Right hindlimb (tissue), 1 donor: ENCODE data around the gene RPLP2.
A peak's percentile ranks its signal among the peaks of the same experiment; 100 is the strongest.

Source experiments
- DNase-seq: peaks from one replicate; pipeline ENCODE4 v3.0.0-alpha.2; 2018

Gene RPLP2

GRCh38 chr11:809287-810039 is at the start of gene RPLP2:
Gene RPLP2, plus strand, starts transcription at chr11:809967. Its CDS starts 268 bp downstream, at chr11:810235.
- peak; percentile 98 for DNase-seq

- DNase-seq, result no peak
These were observed 49.5 kb upstream of the RPLP2 start for GRCh38 chr11:760236-760635.

GRCh38 chr11:761526-762108 is 48.1 kb upstream of the RPLP2 start:
- DNase-seq, result no peak

DNA sequence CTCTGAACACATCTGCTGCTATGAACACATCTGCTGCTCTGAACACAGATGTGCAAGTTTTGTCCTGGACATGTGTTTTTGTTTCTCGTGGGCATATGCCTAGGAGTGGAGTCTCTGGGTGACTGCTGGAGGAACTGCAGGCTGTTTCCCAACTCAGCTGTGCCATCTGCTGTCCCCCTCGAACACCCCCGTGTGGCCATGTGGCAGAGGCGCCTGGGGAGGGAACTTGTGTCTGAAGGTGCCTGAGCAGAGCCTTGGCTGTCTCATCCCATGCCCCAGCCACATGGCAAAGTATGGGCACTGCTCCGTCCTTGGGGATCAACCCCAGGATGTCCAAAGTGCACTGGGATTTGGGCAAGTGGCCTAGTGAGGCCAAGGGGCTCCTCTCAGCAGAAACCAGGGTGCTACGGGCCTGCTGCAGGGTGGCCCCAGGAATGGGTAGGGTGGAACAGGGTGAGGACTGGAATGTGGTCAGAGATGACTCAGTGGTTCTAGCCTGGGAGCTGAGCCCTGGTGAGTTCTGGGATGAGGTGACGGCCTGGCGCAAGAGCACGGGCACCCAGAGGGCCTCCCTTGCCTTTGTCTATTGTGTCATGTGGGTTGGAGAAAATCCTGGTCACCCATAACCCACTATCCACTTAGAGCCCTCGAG is 47.2 kb upstream of the RPLP2 start:
- peak; percentile 36 for DNase-seq

- no peak for DNase-seq
These were observed 46.7 kb upstream of the RPLP2 start for GRCh38 chr11:763073-763463.

DNA sequence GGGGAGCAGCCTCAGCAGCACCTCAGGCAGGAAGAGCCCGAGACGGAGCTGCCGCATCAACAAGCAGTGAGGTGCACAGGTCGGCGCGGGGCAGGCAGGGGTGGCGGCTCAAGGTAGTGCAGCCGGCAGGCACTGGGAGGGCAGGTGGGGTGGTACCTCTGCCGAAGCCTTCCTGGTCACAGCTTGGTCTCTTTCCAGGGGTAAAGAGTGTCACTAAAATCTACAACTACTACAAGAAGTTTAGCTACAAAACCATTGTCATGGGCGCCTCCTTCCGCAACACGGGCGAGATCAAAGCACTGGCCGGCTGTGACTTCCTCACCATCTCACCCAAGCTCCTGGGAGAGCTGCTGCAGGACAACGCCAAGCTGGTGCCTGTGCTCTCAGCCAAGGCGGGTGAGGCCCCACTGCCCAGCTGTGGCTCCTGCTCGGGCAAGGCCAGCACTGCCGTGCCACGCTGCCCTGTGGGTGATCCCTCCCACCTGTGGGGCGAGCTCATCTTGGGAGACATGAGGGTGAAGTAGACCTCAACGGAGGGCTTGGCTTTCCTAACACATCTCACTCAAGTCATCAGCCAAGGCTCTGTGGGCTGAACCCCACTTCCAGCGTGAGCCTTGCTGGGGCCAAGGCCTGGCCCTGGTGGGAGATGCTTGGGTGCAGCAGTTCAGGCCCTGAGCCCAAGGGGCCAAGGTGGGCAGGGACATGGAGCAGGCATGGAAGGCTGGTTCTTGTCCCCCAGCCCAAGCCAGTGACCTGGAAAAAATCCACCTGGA is 46.0 kb upstream of the RPLP2 start:
- no peak for DNase-seq

GRCh38 chr11:764322-765024 is 45.3 kb upstream of the RPLP2 start:
- no peak for DNase-seq

- DNase-seq, result peak; percentile 53
These were observed 44.6 kb upstream of the RPLP2 start for GRCh38 chr11:765025-765801.

DNA sequence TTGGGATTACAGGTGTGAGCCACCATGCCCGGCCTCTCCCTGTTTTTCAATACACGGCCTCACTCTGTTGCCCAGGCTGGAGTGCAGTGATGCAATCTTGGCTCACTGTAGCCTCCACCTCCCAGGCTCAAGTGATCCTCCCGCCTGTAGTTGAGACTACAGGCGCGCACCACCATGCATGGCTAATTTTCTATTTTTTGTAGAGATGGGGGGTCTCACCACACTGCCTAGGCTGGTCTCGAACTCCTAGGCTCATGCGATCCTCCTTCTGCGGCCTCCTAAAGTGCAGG is 44.0 kb upstream of the RPLP2 start:
- no peak for DNase-seq

DNA sequence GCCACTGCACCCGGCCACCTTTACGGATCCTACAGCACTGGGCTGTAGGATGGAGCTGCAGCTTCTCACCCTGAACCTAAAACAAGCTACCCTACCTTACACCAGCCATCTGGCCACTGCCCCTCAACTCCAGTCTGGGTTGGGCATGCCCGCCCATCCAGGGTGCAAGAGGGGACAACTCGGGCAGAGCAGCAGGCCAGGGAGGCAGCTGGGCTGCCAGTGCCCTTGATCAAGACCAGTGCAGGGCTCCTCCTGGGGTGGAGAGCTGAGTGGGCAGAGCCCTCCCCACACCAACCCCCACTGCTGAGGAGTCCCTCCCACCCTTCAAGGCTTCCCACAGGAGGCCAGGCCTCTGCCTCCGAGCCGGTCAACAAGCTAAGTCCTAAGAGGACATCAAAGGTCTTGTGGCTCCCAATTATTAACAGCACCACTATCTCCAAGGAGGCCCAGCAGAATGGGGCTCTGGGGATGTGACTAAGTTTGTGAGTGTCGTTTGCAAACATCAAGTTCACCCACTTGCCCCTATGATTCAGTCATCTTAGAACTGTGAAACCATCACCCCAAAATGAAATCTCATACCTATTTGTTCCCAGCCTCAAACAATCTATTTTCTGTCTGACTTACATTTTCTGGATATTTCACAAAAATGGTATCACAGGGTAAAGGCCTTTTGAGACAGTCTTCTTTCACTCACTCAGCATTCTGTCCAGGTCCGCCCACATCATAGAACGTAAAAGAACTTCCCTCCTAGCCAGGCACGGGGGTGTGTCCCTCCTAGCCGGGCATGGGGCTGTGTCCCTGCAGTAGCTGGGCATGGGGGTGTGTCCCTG is 43.4 kb upstream of the RPLP2 start:
- no peak for DNase-seq

DNA sequence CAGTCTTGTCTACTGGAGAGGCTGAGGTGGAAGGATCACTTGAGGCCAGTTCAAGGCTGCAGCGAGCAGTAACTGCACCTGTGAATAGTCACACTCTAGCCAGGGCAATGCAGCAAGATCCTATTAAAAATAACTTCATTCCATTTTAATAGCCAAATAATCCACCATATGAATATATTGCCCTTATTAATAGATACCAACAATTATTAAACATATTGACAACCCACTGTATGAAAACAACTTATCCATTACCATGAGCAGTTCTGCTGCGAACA is 42.9 kb upstream of the RPLP2 start:
- DNase-seq, result no peak

DNA sequence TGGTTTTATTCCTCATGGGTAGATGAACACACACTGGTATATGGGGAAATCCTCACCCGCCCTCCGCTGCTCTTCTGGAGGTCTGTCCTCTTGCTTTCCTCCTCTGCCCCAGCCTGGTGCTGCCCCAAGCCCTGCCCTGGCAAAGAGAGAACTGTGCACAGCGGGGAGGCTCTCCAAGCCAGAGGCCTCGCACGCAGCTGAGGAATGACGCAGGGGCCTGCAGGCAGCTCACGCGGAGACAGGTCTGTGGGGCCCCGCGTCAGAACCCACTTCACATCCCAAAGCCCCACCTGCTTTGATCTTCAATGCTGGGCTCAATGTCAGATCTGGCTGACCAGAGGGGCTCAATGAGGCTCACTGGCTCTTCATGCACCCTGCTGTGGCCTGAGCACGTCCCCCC is 42.5 kb upstream of the RPLP2 start:
- no peak for DNase-seq

DNA sequence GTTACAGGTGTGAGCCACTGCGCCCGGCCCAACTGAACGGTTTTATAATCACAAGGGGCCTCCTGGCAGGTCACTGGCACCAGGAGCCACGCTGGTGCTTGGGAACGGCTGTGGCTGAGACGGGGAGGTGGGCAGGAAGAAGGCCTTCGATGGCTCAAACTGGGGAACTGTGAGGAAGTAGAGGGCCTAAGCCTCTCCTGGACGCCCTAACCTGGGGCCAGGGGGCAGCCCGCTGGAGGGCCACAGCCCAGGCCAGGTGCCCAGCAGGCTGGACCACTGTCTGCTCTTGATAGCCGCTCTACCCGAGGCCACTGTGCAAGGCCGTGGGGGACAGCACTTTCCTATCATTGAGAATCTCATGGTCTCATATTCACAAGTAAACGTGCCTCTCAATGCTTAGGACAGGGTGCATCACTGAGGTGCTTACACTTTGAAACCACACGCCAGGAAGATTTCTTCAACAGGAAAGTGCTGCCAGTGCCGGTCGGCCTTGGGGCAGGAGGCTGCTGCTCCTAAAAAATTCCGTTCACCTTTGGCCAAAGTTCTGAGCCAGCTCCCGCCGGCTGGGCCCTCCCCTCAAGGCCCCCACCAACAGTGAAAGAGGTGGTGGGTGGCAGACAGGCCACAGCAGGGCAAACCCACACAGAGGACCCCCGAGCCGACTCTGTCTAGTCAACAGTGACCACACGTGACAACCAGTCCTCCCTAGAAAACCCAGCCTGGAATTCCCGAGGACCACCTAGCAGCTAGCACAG is 39.7 kb upstream of the RPLP2 start:
- no peak for DNase-seq

- DNase-seq, result no peak
These were observed 38.8 kb upstream of the RPLP2 start for GRCh38 chr11:770642-771616.

DNA sequence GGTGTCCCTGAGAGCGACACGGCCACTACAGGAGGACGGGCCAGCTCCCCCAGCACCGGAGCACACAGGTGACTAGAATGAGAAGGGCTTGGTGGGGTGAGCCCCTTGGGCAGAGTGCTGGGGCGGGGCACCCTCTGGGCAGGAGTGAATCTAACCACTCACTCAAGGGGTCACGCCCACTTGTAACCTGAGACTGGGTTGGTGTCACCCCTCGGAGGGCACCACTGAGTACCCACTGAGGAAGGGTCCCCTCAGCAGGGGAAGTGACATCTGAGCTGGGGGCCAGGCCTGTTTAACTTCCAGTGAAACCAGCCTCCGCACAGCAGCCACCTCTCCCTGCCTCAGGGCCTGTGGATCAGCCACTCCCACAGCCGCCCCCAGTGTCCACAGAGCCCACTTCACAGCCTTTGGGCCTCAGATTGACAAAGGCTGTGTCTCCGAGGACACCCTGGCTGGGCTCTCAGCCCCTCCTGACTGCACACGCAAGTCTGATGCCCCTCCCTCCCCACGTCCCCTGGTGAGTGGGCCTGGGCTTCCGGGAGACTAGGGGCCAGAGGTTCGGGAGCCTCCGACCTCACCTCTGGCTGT is 38.1 kb upstream of the RPLP2 start:
- no peak for DNase-seq

GRCh38 chr11:772429-773390 is 37.1 kb upstream of the RPLP2 start:
- no peak for DNase-seq

GRCh38 chr11:773425-773824 is 36.3 kb upstream of the RPLP2 start:
- DNase-seq, result no peak

- DNase-seq, result no peak
These were observed 35.9 kb upstream of the RPLP2 start for GRCh38 chr11:773830-774229.
